ENCODE measurements around the gene PRRX1. TPM values are rescaled to one million over a fixed set of nuclear protein-coding genes. Genes with fewer than 3 reads are reported as not detected.

PRRX1 gene
- total RNA-seq, 1 experiment from 2014 or later = 4.5 TPM

- Histone ChIP-seq H3K9me3 (ENCODE audit: low read depth, low read length, poor library complexity, severe bottlenecking) (peaks cover 8% of the 10 kb centered on the region), H3K4me3 (ENCODE audit: low read depth, low read length, poor library complexity, severe bottlenecking) (no peak overlapping the region), H3K27me3 (replicated peaks; ENCODE audit: insufficient read depth, low read depth, low read length, poor library complexity) (peaks cover 31% of the 10 kb centered on the region), H3K4me1 (ENCODE audit: insufficient read depth, low read length, poor library complexity, severe bottlenecking) (peaks cover 2% of the 10 kb centered on the region), H3K36me3 (ENCODE audit: insufficient read depth, low read length, poor library complexity, severe bottlenecking) (no peaks in the 10 kb centered on the region), H3K27ac (ENCODE audit: low read depth, low read length, poor library complexity, severe bottlenecking) (no peak overlapping the region)
- intact Hi-C loops (cut with micrococcal nuclease; ENCODE audit: unreplicated experiment) = no loop called here
- peak; percentile 64 for DNase-seq (ENCODE audit: low spot score)
- CTCF ChIA-PET = no interaction called here
- POLR2A ChIA-PET (ENCODE audit: low non-redundant PET) = no interaction called here
- TF ChIP-seq EZH2 (IDR thresholded peaks at IDR 0.05; ENCODE audit: borderline replicate concordance, low read depth, low read length, poor library complexity, severe bottlenecking) (no peak), CTCF (conservative IDR thresholded peaks at IDR 0.05; ENCODE audit: low read depth, low read length) (no peak)
- no TSS peak for BruUV-seq (replicated peaks)
Observed at GRCh38 chr1:170707959-170708655, 44.2 kb downstream of the PRRX1 start.

DNA sequence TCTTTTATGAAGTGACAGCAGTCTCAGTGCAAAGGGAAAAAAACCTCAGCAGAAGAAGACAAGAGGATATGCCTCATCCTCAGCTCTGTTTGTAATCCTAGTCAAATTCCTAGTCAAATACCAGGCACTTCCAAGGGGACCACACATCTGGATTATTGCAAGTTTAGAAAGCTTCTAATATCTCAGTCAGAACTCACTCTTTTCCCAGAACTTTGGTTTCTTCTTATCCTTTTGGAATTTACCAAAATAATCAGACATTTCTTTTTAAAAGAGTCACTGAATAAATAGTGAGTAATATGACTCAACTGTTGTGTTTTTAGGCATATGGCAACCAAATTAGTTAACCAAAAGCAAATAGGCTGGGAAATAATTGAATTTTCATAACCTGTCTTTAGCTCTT lies 47.8 kb downstream of the PRRX1 start:
- BruUV-seq (replicated peaks) = no TSS peak
- Histone ChIP-seq H3K4me3 (ENCODE audit: low read depth, low read length, poor library complexity, severe bottlenecking) (no peak overlapping the region), H3K27ac (ENCODE audit: low read depth, low read length, poor library complexity, severe bottlenecking) (no peak overlapping the region), H3K27me3 (replicated peaks; ENCODE audit: insufficient read depth, low read depth, low read length, poor library complexity) (peaks cover 42% of the 10 kb centered on the region), H3K36me3 (ENCODE audit: insufficient read depth, low read length, poor library complexity, severe bottlenecking) (no peaks in the 10 kb centered on the region), H3K9me3 (ENCODE audit: low read depth, low read length, poor library complexity, severe bottlenecking) (peaks cover 8% of the 10 kb centered on the region), H3K4me1 (ENCODE audit: insufficient read depth, low read length, poor library complexity, severe bottlenecking) (peaks cover 20% of the 10 kb centered on the region)
- intact Hi-C loops (cut with micrococcal nuclease; ENCODE audit: unreplicated experiment) = no loop called here
- CTCF ChIA-PET = no interaction called here
- TF ChIP-seq CTCF (conservative IDR thresholded peaks at IDR 0.05; ENCODE audit: low read depth, low read length) (no peak), EZH2 (IDR thresholded peaks at IDR 0.05; ENCODE audit: borderline replicate concordance, low read depth, low read length, poor library complexity, severe bottlenecking) (no peak)
- no peak for DNase-seq (ENCODE audit: low spot score)
- POLR2A ChIA-PET (ENCODE audit: low non-redundant PET) = no interaction called here

- ChIA-PET CTCF (no interaction called here), POLR2A (ENCODE audit: low non-redundant PET) (no interaction called here)
- BruUV-seq (replicated peaks) = no TSS peak
- peak; percentile 91 for DNase-seq (ENCODE audit: low spot score)
- no peaks in the 10 kb centered on the region for H3K36me3 ChIP-seq (ENCODE audit: insufficient read depth, low read length, poor library complexity, severe bottlenecking)
- H3K4me1 ChIP-seq (ENCODE audit: insufficient read depth, low read length, poor library complexity, severe bottlenecking) = peaks cover 20% of the 10 kb centered on the region
- H3K27me3 ChIP-seq (replicated peaks; ENCODE audit: insufficient read depth, low read depth, low read length, poor library complexity) = peaks cover 57% of the 10 kb centered on the region
- intact Hi-C loops (cut with micrococcal nuclease; ENCODE audit: unreplicated experiment) = loop anchor here (2.0 kb wide), 1 partner anchor 223 kb away; no protein-coding TSS in a partner anchor
- H3K4me3 ChIP-seq (ENCODE audit: low read depth, low read length, poor library complexity, severe bottlenecking) = no peak overlapping the region
- no peak overlapping the region for H3K27ac ChIP-seq (ENCODE audit: low read depth, low read length, poor library complexity, severe bottlenecking)
- TF ChIP-seq EZH2 (IDR thresholded peaks at IDR 0.05; ENCODE audit: borderline replicate concordance, low read depth, low read length, poor library complexity, severe bottlenecking) (no peak), CTCF (conservative IDR thresholded peaks at IDR 0.05; ENCODE audit: low read depth, low read length) (no peak)
- peaks cover 8% of the 10 kb centered on the region for H3K9me3 ChIP-seq (ENCODE audit: low read depth, low read length, poor library complexity, severe bottlenecking)
Observed at GRCh38 chr1:170714163-170714562, 50.2 kb downstream of the PRRX1 start.
